Stimulated activated CD4-positive, alpha-beta T cell treated with anti-CD3 and anti-CD28 coated beads, TNF-alpha, amount 100 ng/mL, for 24 hours (primary cell): ENCODE measurements around the gene FASTKD3.

Experiments
- DNase-seq, 3 experiments: peaks; one replicate each; pipeline ENCODE4 v3.0.0-alpha.2; 2020; ENCODE audit warnings: low read depth in 3 of 3

The FASTKD3 gene

GRCh38 chr5:7849681-7850394, 19.0 kb downstream of the FASTKD3 start:
- no peak for DNase-seq

- no peak for DNase-seq
These were observed 20.5 kb downstream of the FASTKD3 start for GRCh38 chr5:7848296-7848695.

- DNase-seq: no peak
These were observed 22.5 kb downstream of the FASTKD3 start for GRCh38 chr5:7846327-7846726.

- no peak for DNase-seq
These were observed 23.3 kb downstream of the FASTKD3 start for GRCh38 chr5:7845557-7845956.

- DNase-seq: no peak
These were observed 23.9 kb downstream of the FASTKD3 start for GRCh38 chr5:7844901-7845300.

GRCh38 chr5:7842531-7842930, 26.3 kb downstream of the FASTKD3 start:
- DNase-seq: no peak

- DNase-seq: no peak
These were observed 31.4 kb downstream of the FASTKD3 start for GRCh38 chr5:7837403-7837802.

- no peak for DNase-seq
These were observed 33.8 kb downstream of the FASTKD3 start for GRCh38 chr5:7834982-7835381.

- DNase-seq: no peak
These were observed 40.6 kb downstream of the FASTKD3 start for GRCh38 chr5:7828269-7828668.

GRCh38 chr5:7827610-7828009, 41.2 kb downstream of the FASTKD3 start:
- DNase-seq: no peak

- DNase-seq: no peak
These were observed 43.2 kb downstream of the FASTKD3 start for GRCh38 chr5:7825630-7826029.

GRCh38 chr5:7824995-7825394, 43.8 kb downstream of the FASTKD3 start:
- no peak for DNase-seq

- DNase-seq: no peak
These were observed 45.2 kb downstream of the FASTKD3 start for GRCh38 chr5:7823594-7823993.

- no peak for DNase-seq
These were observed 46.4 kb downstream of the FASTKD3 start for GRCh38 chr5:7822449-7822848.

- no peak for DNase-seq
These were observed 52.3 kb downstream of the FASTKD3 start for GRCh38 chr5:7816535-7816901.

- peak; percentile 33 to 72 (median 44) for DNase-seq
These were observed 52.8 kb downstream of the FASTKD3 start for GRCh38 chr5:7815892-7816534.

- no peak for DNase-seq
These were observed 54.0 kb downstream of the FASTKD3 start for GRCh38 chr5:7814816-7815215.

GRCh38 chr5:7813576-7813975, 55.3 kb downstream of the FASTKD3 start:
- no peak for DNase-seq

GRCh38 chr5:7813007-7813406, 55.8 kb downstream of the FASTKD3 start:
- no peak for DNase-seq

GRCh38 chr5:7811715-7812114, 57.1 kb downstream of the FASTKD3 start:
- DNase-seq: no peak
